ENCODE measurements around the gene ERRFI1. TPM values are rescaled to one million over a fixed set of nuclear protein-coding genes. Genes with fewer than 3 reads are reported as not detected.

The ERRFI1 gene
- polyA plus RNA-seq, 4 donors, result 20.7 to 26.0 (median 23.1) TPM

GRCh38 chr1:8004803-8005573 is 21.1 kb downstream of the ERRFI1 start:
- no peak for DNase-seq (ENCODE audit: low read depth in 4 of 4, low spot score in 3 of 4)

GRCh38 chr1:8004113-8004802 is 21.9 kb downstream of the ERRFI1 start:
- DNase-seq (ENCODE audit: low read depth in 4 of 4, low spot score in 3 of 4), result no peak

DNA sequence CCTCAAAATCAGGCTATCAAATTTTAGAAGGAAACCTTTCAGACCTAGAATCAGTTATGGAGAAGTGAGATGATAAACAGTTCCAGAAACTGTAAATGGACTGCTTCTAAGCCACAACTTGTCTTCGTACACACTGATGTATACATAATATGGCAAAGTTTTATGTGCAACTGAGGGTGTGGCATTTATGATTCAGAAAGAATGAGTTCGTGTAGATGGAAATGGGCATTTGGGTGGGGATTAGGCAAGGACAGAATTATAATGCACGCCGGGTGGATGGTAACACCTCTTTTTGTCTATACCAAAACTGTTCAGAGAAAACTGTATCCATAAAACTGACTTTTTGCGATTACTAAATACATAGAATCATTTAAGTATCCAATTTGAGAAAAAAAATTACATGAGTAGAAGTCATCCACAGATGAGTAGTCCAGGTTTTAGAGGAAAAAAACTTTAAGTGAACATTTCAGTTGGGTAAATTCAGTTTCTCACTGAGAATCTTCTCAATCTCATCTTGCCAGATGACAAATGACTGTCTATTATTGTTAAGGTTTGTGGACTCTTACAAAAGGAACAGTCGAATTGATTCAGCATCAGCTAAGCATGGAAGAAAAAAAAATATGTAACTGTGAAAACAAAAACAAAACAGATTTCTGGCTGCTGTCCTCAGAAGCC is 22.5 kb downstream of the ERRFI1 start:
- no peak for DNase-seq (ENCODE audit: low read depth in 4 of 4, low spot score in 3 of 4)

DNA sequence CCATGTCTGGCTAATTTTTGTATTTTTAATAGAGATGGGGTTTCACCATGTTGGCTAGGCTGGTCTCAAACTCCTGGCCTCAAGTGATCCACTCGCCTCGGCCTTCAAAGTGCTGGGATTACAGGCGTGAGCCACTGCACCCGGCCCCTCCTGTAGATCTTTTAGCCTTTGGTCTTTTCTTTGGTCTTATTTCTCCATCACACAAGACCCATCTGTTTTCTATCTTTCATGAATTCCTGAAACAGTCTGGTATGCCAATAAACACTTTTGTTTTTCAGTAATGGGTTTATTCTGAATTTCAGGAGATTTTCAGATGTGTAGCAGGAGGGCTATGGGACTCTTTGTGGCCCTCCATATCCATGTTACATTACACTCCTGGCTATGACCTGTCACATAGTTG is 23.2 kb downstream of the ERRFI1 start:
- no peak for DNase-seq (ENCODE audit: low read depth in 4 of 4, low spot score in 3 of 4)

GRCh38 chr1:8002329-8002910 is 23.7 kb downstream of the ERRFI1 start:
- DNase-seq (ENCODE audit: low read depth in 4 of 4, low spot score in 3 of 4), result no peak

GRCh38 chr1:7995437-7995836 is 30.7 kb downstream of the ERRFI1 start:
- no peak for DNase-seq (ENCODE audit: low read depth in 4 of 4, low spot score in 3 of 4)

- DNase-seq (ENCODE audit: low read depth in 4 of 4, low spot score in 3 of 4), result no peak
Measured at GRCh38 chr1:7994827-7995226, 31.3 kb downstream of the ERRFI1 start.

DNA sequence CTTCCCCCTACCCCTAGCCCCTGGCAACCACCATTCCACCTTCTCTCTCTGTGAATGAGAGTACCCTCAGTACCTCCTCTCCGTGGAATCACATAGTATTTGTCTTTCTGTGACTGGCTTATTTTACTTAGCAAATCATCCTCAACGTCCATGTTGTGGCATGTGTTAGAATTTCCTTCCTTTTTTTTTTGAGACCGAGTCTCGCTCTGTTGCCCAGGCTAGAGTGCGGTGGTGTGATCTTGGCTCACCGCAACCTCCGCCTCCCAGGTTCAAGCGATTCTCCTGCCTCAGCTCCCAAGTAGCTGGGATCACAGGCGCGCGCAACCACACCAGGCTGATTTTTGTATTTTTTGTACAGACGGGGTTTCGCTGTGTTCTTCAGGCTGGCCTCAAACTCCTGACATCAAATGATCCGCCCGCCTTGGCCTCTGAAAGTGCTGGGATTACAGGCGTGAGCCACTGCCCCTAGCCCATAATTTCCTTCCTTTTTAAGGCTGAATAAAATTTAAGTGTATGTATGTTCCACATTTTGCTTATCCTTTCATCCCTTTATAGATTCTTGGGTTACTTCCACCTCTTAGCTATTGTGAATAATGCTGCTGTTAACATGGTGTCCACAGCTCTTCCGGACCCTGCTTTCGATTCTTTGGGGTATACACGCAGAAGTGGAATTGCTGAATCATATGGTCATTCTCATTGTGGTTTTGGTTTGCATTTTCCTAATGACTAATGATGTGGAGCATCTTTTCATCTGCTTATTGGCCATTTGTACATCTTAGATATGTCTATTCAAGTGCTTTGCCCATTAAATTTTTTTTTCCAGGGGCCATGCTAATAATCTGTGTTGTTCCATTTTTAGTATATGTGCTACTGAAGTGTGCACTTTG is 32.3 kb downstream of the ERRFI1 start:
- no peak for DNase-seq (ENCODE audit: low read depth in 4 of 4, low spot score in 3 of 4)

- DNase-seq (ENCODE audit: low read depth in 4 of 4, low spot score in 3 of 4), result no peak
Measured at GRCh38 chr1:7992885-7993284, 33.2 kb downstream of the ERRFI1 start.

- no peak for DNase-seq (ENCODE audit: low read depth in 4 of 4, low spot score in 3 of 4)
Measured at GRCh38 chr1:7991504-7992440, 34.3 kb downstream of the ERRFI1 start.

DNA sequence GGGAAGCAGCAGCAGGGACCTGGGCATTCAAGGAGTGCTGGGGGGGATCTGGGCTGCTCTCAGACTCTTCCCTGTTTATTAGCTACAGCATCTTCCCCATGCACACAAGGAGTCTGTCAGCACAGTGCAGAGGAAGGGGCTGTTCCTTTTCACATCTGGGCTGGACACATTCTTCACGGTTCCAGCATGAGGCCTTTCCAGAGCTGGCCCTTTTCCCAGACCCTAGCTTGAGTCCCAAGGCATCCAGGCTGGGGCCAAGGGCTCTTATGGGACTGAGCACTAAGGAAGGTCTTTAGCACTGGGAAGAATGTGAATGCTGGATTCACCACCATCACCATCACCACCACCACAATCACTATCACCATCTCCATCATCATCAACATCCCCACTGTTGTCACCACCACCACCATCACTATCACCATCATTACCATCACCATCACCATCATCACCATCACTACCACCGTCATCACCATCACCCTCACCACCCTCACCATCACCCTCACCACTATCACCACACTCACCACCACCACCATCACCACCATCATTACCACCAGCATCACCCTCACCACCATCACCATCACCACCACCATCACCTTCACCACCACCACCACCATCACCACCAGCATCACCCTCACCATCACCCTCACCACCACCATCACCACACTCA is 36.2 kb downstream of the ERRFI1 start:
- DNase-seq (ENCODE audit: low read depth in 4 of 4, low spot score in 3 of 4), result no peak

DNA sequence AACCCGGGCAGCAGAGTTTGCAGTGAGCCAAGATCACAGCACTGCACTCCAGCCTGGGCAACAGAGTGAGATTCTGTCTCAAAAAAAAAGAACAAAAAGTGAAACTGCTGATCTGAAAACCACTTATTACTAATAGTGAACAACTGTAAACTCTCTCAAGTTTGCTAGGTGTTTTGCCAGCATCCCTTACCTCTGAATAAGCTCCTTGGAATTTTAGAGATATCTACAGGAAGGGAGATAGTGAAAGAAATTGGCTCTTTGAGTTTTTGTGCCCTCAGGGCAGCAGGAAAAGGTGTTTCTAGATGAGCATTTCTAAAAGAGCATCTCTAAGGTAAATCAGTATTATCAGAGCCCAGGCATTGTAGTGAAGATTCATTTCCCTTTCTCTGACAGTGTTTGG is 37.5 kb downstream of the ERRFI1 start:
- no peak for DNase-seq (ENCODE audit: low read depth in 4 of 4, low spot score in 3 of 4)

GRCh38 chr1:7987528-7987927 is 38.6 kb downstream of the ERRFI1 start:
- DNase-seq (ENCODE audit: low read depth in 4 of 4, low spot score in 3 of 4), result no peak

- no peak for DNase-seq (ENCODE audit: low read depth in 4 of 4, low spot score in 3 of 4)
Measured at GRCh38 chr1:7985851-7986612, 40.1 kb downstream of the ERRFI1 start.

DNA sequence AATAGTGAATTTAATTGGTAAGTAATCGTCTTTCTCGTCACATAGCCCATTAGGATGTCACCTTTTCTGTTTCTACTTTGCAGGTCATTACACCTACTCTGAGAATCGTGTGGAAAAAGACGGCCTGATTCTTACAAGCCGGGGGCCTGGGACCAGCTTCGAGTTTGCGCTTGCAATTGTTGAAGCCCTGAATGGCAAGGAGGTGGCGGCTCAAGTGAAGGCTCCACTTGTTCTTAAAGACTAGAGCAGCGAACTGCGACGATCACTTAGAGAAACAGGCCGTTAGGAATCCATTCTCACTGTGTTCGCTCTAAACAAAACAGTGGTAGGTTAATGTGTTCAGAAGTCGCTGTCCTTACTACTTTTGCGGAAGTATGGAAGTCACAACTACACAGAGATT is 41.3 kb downstream of the ERRFI1 start:
- DNase-seq (ENCODE audit: low read depth in 4 of 4, low spot score in 3 of 4), result no peak

DNA sequence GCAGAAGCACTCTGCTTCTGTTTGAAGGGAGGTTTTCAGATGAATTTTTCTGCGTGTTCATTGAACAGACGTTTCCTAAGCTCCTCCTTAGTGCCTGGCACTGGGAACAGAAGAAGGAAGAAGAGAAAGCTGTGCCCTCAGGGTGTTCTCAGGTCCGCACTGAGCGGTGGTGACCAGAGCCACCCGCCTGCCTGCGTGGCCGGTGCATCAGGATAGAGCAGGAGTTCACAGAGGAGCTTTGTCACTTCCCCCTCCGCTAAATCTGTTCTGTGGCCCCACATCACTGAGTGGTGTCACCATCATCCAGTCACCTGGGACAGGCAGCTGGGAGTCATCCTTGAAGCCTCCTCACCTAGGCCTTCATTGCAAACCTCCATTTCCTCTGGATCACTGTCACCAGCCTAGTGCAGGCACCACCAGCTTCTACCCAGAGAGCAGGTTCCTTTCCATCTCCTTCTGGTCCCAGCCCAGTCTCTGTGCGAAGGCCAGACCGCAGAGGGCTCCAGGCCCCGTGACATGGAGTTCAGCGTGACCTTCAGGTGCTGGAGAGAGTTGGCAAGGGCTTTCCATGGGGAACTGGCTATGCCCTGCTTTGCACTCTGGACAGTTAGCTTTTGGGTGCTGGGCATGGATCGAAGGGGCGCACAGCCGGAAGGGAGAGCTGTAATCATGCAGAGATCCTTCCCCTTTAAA is 42.9 kb downstream of the ERRFI1 start:
- no peak for DNase-seq (ENCODE audit: low read depth in 4 of 4, low spot score in 3 of 4)

- no peak for DNase-seq (ENCODE audit: low read depth in 4 of 4, low spot score in 3 of 4)
Measured at GRCh38 chr1:7980984-7981383, 45.1 kb downstream of the ERRFI1 start.
